Colonic mucosa (tissue), 4 donors: ENCODE data around the gene C10orf53. TPM values are rescaled to one million over a fixed set of nuclear protein-coding genes. Genes with fewer than 3 reads are reported as not detected.

Experiments used
- DNase-seq: peaks from one replicate; pipeline ENCODE4 v3.0.0-alpha.2; 2020
- H3K27ac ChIP-seq: fragments of 200-600 bp; one replicate; pipeline ENCODE4 v1.8.0; 2021
- H3K27me3 ChIP-seq: fragments of 200-600 bp; one replicate; pipeline ENCODE4 v1.8.0; 2021
- H3K36me3 ChIP-seq: fragments of 200-600 bp; one replicate; pipeline ENCODE4 v1.8.0; 2021
- H3K4me1 ChIP-seq: fragments of 200-600 bp; one replicate; pipeline ENCODE4 v1.8.0; 2021; ENCODE audit warnings: mild to moderate bottlenecking
- H3K4me3 ChIP-seq: fragments of 200-600 bp; one replicate; pipeline ENCODE4 v1.8.0; 2021
- H3K9ac ChIP-seq, 2 donors: one replicate each; pipeline ENCODE4 v1.7.0; 2013; ENCODE audit warnings: control low read depth in 2 of 2, low read depth in 2 of 2, low read length in 2 of 2
- H3K9me3 ChIP-seq: fragments of 200-600 bp; one replicate; pipeline ENCODE4 v1.8.0; 2021
- CTCF ChIP-seq: fragments of 200-600 bp; IDR thresholded peaks from one replicate; pipeline ENCODE4 v1.8.0; 2022; ENCODE audit warnings: antibody characterized with exemption, mild to moderate bottlenecking
- intact Hi-C: fragments of 100-400 bp; cut with DNase I; formaldehyde crosslinking; loops from one replicate; pipeline ENCODE4 v1.14.1; 2022
- total RNA-seq, 2 donors: library from RNA; stranded (reverse); fragmentation: NEBNext Ultra II Directional in 1 of 2; extraction: Animal tissue kit (Norgen Biotek cat#: 25700) in 1 of 2; gene quantifications; one replicate each; pipeline ENCODE4 v1.2.1, GENCODE V29; 2021
- donor health status: healthy.
- donor health status: DM: no; HTN: no; CAD: no.
- donor health status: DM: no; HTN: no; CAD: no.

The C10orf53 gene
- total RNA-seq, 2 donors from 2014 or later, result not detected

- H3K36me3 ChIP-seq, result no peaks in the 10 kb centered on the region
- TF ChIP-seq CTCF, result no peak
- no peak overlapping the region for H3K27ac ChIP-seq
- no peaks in the 10 kb centered on the region for H3K27me3 ChIP-seq
- no peak overlapping the region for H3K4me3 ChIP-seq
- no peak overlapping the region for H3K9ac ChIP-seq
- no peaks in the 10 kb centered on the region for H3K4me1 ChIP-seq
- no peaks in the 10 kb centered on the region for H3K9me3 ChIP-seq
- DNase-seq, result no peak
- intact Hi-C loops, result no loop called here
These were observed 31.9 kb upstream of the C10orf53 start for GRCh38 chr10:49647554-49647953.

GRCh38 chr10:49647985-49648795, 31.3 kb upstream of the C10orf53 start:
- no peak overlapping the region for H3K4me3 ChIP-seq
- no peaks in the 10 kb centered on the region for H3K9me3 ChIP-seq
- H3K27me3 ChIP-seq, result no peaks in the 10 kb centered on the region
- H3K9ac ChIP-seq, result no peak overlapping the region
- no peaks in the 10 kb centered on the region for H3K36me3 ChIP-seq
- intact Hi-C loops, result no loop called here
- no peak for TF ChIP-seq CTCF
- no peak overlapping the region for H3K27ac ChIP-seq
- no peaks in the 10 kb centered on the region for H3K4me1 ChIP-seq
- DNase-seq, result no peak

GRCh38 chr10:49649294-49649693, 30.2 kb upstream of the C10orf53 start:
- Histone ChIP-seq H3K4me3 (no peak overlapping the region), H3K4me1 (no peaks in the 10 kb centered on the region), H3K27me3 (no peaks in the 10 kb centered on the region), H3K36me3 (no peaks in the 10 kb centered on the region), H3K9ac (no peak overlapping the region), H3K27ac (no peak overlapping the region), H3K9me3 (no peaks in the 10 kb centered on the region)
- intact Hi-C loops, result no loop called here
- TF ChIP-seq CTCF, result no peak
- no peak for DNase-seq

GRCh38 chr10:49649936-49650723, 29.3 kb upstream of the C10orf53 start:
- Histone ChIP-seq H3K4me1 (no peaks in the 10 kb centered on the region), H3K4me3 (no peak overlapping the region), H3K27me3 (no peaks in the 10 kb centered on the region), H3K9me3 (no peaks in the 10 kb centered on the region), H3K36me3 (no peaks in the 10 kb centered on the region), H3K27ac (no peak overlapping the region), H3K9ac (no peak overlapping the region)
- intact Hi-C loops, result no loop called here
- no peak for TF ChIP-seq CTCF
- DNase-seq, result no peak

GRCh38 chr10:49650724-49651034, 28.8 kb upstream of the C10orf53 start:
- Histone ChIP-seq H3K27me3 (no peaks in the 10 kb centered on the region), H3K36me3 (no peaks in the 10 kb centered on the region), H3K9ac (no peak overlapping the region), H3K27ac (no peak overlapping the region), H3K4me3 (no peak overlapping the region), H3K9me3 (no peaks in the 10 kb centered on the region), H3K4me1 (no peaks in the 10 kb centered on the region)
- intact Hi-C loops, result no loop called here
- TF ChIP-seq CTCF, result no peak
- DNase-seq, result no peak
